Epidermal melanocyte (primary cell): Measurements from ENCODE around the gene COL27A1.
A peak's percentile ranks its signal among the peaks of the same experiment; 100 is the strongest.

Source experiments
- DNase-seq: peaks from one replicate; pipeline ENCODE4 v3.0.0; 2011; ENCODE audit warnings: low spot score; ENCODE audit not compliant: insufficient read length

COL27A1 gene

GRCh38 chr9:114282926-114283325, 127.6 kb downstream of the COL27A1 start:
- no peak for DNase-seq

- DNase-seq, result no peak
Measured at GRCh38 chr9:114283551-114284111, 128.3 kb downstream of the COL27A1 start.

GRCh38 chr9:114284316-114285060, 129.2 kb downstream of the COL27A1 start:
- no peak for DNase-seq

- peak; percentile 43 for DNase-seq
Measured at GRCh38 chr9:114285166-114285867, 130.0 kb downstream of the COL27A1 start.

- no peak for DNase-seq
Measured at GRCh38 chr9:114286146-114286679, 130.9 kb downstream of the COL27A1 start.

GRCh38 chr9:114287001-114287762, 131.8 kb downstream of the COL27A1 start:
- no peak for DNase-seq

GRCh38 chr9:114287763-114288192, 132.4 kb downstream of the COL27A1 start:
- DNase-seq, result no peak

- DNase-seq, result no peak
Measured at GRCh38 chr9:114288193-114289091, 133.1 kb downstream of the COL27A1 start.

GRCh38 chr9:114289106-114289505, 133.8 kb downstream of the COL27A1 start:
- DNase-seq, result no peak

GRCh38 chr9:114289571-114290481, 134.5 kb downstream of the COL27A1 start:
- DNase-seq, result no peak

- DNase-seq, result no peak
Measured at GRCh38 chr9:114290561-114290986, 135.2 kb downstream of the COL27A1 start.

- DNase-seq, result peak; percentile 32
Measured at GRCh38 chr9:114291064-114291474, 135.7 kb downstream of the COL27A1 start.

GRCh38 chr9:114291886-114292590, 136.7 kb downstream of the COL27A1 start:
- no peak for DNase-seq

- no peak for DNase-seq
Measured at GRCh38 chr9:114294664-114295063, 139.3 kb downstream of the COL27A1 start.

- no peak for DNase-seq
Measured at GRCh38 chr9:114296338-114296737, 141.0 kb downstream of the COL27A1 start.

GRCh38 chr9:114299286-114300152, 144.2 kb downstream of the COL27A1 start:
- no peak for DNase-seq

- no peak for DNase-seq
Measured at GRCh38 chr9:114300153-114300845, 145.0 kb downstream of the COL27A1 start.
